Neuron (in vitro differentiated cells): Measurements from ENCODE around the gene RPS2.

Source experiments
- H2AFZ ChIP-seq: one replicate; pipeline ENCODE4 v1.6.1; 2013; ENCODE audit warnings: low read depth, mild to moderate bottlenecking, inconsistent platforms, low read length, moderate library complexity
- H3K27me3 ChIP-seq: one replicate; pipeline ENCODE4 v1.6.1; 2013; ENCODE audit warnings: low read length; ENCODE audit not compliant: insufficient read depth
- H3K36me3 ChIP-seq: one replicate; pipeline ENCODE4 v1.6.1; 2013; ENCODE audit warnings: low read length; ENCODE audit not compliant: insufficient read depth
- H3K4me1 ChIP-seq: one replicate; pipeline ENCODE4 v1.6.1; 2013; ENCODE audit warnings: low read length; ENCODE audit not compliant: insufficient read depth
- H3K4me3 ChIP-seq: 2 replicates; pipeline ENCODE4 v1.5.1; 2013; ENCODE audit warnings: mild to moderate bottlenecking, low read length, moderate library complexity
- H3K9me3 ChIP-seq: one replicate; pipeline ENCODE4 v1.6.1; 2013; ENCODE audit warnings: low read length

Gene RPS2

DNA sequence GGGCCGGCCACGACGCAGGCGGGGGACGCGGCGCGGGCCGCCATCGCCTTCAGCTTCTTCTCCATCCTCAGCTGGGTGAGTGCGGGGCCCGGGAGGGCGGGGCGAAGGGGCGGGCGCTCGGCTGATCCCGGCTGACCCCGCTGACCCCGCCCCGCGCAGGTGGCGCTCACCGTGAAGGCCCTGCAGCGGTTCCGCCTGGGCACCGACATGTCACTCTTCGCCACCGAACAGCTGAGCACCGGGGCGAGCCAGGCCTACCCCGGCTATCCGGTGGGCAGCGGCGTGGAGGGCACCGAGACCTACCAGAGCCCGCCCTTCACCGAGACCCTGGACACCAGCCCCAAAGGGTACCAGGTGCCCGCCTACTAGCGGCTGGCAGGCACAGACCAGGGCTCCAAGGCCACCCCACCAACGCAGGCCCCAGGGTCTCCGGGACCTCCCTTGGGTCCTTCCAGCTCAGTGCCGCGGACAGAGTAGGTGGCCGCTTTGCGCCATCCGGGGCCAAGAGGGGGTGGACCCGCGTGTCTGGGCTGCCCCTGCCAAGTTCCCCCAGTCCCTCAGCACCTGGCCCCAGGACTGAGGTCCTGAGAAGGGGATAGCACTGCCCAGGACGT is 28.2 kb upstream of the RPS2 start:
- no peak overlapping the region for H2AFZ ChIP-seq
- H3K27me3 ChIP-seq: peaks cover 30% of the 10 kb centered on the region
- H3K4me3 ChIP-seq: no peak overlapping the region
- H3K9me3 ChIP-seq: no peaks in the 10 kb centered on the region
- peaks cover 10% of the 10 kb centered on the region for H3K4me1 ChIP-seq
- H3K36me3 ChIP-seq: peaks cover 9% of the 10 kb centered on the region

DNA sequence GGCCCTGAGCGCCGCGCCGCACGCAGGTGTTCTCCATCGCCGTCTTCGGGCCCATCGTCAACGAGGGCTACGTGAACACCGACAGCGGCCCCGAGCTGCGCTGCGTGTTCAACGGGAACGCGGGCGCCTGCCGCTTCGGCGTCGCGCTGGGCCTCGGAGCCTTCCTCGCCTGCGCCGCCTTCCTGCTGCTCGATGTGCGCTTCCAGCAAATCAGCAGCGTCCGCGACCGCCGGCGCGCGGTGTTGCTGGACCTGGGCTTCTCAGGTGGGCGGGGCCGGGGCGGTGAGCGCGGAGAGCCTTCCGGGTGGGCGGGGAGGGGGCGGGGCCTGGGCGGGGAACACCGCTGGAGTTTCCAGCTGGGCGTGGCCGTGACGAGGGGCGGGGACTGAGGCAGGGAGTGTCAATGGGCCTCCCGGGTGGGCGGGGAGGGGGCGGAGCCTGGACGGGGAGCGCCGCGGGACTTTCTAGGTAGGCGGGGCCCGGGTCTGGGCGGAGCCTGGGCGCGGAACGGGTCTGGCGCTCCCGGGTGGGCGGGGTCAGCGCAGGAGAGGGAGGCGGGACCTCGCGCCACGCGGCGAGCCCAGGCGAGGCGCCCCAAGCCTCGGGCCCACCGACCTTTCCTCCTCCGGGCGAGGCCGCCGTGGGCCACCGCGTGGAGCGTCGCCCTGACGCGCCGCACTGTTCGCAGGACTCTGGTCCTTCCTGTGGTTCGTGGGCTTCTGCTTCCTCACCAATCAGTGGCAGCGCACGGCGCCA is 27.5 kb upstream of the RPS2 start:
- peak overlapping the region; percentile 31 for H3K4me3 ChIP-seq
- peaks cover 30% of the 10 kb centered on the region for H3K27me3 ChIP-seq
- peaks cover 5% of the 10 kb centered on the region for H3K36me3 ChIP-seq
- no peak overlapping the region for H2AFZ ChIP-seq
- peaks cover 10% of the 10 kb centered on the region for H3K4me1 ChIP-seq
- no peaks in the 10 kb centered on the region for H3K9me3 ChIP-seq

DNA sequence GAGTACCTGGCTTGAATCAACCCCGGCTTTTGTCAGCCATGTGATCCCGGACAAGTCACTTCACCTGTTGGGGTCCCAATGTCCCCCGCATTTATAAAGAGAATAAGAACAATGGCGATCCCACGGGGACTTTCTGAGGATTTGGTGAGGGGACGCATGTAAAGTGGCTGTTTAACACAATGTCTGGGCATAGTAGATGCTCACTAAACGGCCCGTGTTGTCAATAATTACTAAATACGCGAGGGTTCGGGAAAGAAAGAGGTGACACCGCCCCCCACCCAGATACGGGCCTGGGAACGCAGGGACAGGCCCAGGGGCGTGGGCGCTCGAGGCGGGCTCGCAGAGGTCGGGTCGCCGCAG is 26.9 kb upstream of the RPS2 start:
- no peak overlapping the region for H2AFZ ChIP-seq
- peaks cover 10% of the 10 kb centered on the region for H3K4me1 ChIP-seq
- peak overlapping the region; percentile 31 for H3K4me3 ChIP-seq
- H3K36me3 ChIP-seq: peaks cover 5% of the 10 kb centered on the region
- H3K27me3 ChIP-seq: peaks cover 30% of the 10 kb centered on the region
- H3K9me3 ChIP-seq: no peaks in the 10 kb centered on the region

DNA sequence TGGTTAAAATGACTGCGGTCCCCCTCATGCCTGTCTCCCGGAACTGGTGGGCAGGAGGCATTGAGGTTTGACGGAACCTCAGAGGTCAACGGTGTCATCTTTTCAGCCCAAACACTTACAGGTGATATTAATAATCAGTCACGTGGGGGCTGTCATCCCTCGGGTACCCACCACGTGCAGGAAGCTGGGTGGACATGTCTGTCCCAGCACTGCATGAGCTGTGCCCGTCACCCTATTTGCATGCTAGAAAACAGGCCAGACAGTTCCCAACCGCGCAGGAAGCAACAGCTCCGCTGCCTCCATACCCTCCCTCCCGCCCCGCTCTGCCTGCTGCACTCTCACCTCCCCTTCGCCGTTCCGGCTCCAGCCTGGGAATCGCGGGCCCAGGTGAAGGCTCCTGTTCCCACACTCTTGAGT is 26.5 kb upstream of the RPS2 start:
- Histone ChIP-seq H3K4me1 (peaks cover 10% of the 10 kb centered on the region), H3K4me3 (peak overlapping the region; percentile 35), H3K36me3 (peaks cover 9% of the 10 kb centered on the region), H3K9me3 (no peaks in the 10 kb centered on the region), H3K27me3 (peaks cover 30% of the 10 kb centered on the region), H2AFZ (no peak overlapping the region)

DNA sequence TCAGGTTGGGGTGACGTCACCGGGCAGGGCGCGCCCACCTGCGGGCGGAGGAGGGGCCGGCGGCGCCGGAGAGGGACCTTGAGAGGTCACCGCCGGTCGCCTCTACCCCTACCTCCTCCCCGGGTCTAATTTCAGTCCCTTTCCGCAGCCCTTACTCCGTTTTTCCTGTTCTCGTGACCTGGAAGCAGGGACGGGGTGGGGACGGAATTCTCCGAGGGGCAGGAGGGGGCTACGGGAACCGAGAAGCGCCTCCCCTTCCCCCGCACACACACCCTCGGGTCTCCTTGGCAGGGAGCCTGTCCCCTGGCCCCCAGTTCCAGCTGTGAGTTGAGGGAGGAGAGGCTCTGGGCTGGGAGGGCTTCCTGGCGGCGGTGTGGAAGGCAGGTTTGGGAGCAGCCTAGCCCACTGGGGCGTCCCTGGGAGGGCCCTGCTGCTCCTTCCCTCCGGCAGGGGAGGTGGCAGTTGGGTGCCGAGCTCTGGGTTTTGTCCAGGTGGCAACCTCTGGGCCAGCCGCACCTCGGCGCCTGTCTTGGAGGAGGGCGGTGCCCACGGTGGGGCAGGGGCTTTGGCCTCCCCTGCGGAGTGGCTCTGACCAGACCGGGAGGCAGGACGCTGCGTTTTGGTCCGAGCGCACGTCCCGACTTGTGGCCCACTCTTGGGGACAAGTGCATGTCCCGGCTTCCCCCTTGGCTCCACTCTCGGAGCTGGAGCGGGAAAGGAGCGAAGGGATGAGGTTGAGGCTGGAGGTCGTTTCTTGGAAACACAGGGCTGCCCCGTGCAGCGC is 25.9 kb upstream of the RPS2 start:
- H3K4me1 ChIP-seq: peaks cover 12% of the 10 kb centered on the region
- H3K27me3 ChIP-seq: peaks cover 30% of the 10 kb centered on the region
- H3K4me3 ChIP-seq: peak overlapping the region; percentile 35

DNA sequence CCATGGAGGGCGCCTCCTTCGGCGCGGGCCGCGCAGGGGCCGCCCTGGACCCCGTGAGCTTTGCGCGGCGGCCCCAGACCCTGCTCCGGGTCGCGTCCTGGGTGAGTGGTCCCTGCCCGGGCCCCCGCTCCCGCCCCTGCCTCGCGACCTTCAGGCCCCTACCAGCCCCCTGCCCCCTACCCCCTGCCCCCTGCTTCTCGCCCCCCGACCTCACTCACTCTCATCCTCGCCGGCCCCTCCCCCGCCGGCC is 25.4 kb upstream of the RPS2 start:
- H3K27me3 ChIP-seq: peaks cover 30% of the 10 kb centered on the region
- peaks cover 17% of the 10 kb centered on the region for H3K4me1 ChIP-seq
- H2AFZ ChIP-seq: no peak overlapping the region
- peaks cover 14% of the 10 kb centered on the region for H3K36me3 ChIP-seq
- peak overlapping the region; percentile 35 for H3K4me3 ChIP-seq
- no peaks in the 10 kb centered on the region for H3K9me3 ChIP-seq

More for the DNA sequence above, 25.9 kb upstream of the RPS2 start:
- H2AFZ ChIP-seq: no peak overlapping the region
- H3K9me3 ChIP-seq: no peaks in the 10 kb centered on the region
- peaks cover 14% of the 10 kb centered on the region for H3K36me3 ChIP-seq

DNA sequence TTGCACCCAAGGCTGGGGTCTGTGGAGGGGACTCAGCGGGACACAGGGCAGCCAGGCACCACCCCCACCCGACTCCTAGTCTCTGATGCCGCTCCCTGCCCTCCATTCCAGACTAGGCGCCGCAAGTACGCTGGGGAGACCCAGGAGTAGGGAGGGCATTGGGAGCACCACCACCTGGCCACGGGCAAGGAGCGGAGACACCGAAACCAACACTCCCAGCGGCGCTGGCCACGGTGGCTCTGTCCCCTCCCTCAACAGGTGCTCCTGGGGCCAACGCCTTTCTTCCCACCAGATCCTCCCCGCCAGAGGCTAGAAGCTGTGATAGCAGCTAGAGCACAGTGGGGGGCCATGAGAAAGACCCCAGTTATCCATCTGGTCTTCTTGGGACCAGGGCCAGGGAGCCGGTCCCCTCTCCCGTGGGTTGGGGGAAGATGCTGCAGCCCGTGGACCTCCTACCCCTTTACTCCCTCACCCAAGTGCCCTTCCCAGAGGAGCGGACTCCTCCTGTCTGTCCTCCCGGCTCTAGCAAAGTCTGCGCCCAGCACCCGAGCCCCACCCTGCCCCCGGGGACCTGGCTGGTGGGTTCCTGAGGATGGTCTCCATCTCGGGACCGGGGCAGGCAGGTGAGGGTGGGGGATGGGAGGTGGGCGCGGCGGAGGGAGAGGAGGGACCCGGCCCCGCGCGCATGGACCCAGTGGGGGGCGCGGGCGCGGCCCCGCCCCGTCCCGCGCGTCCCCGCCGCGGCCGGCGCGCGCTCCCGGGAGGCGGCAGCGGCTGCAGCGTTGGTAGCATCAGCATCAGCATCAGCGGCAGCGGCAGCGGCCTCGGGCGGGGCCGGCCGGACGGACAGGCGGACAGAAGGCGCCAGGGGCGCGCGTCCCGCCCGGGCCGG is 24.8 kb upstream of the RPS2 start, which contains the start of gene SYNGR3:
SYNGR3 (plus strand) TSS at position 762 of the 892 bp plus-strand sequence. CDS start 133 bp downstream, outside the sequence.
- no peak within 1 kb of the TSS for H2AFZ ChIP-seq
- H3K4me3 ChIP-seq: peak within 1 kb of the TSS; percentile 35
- peaks cover 14% of the 10 kb centered on the region for H3K36me3 ChIP-seq
- H3K27me3 ChIP-seq: peaks cover 30% of the 10 kb centered on the region
- H3K9me3 ChIP-seq: no peaks in the 10 kb centered on the region
- H3K4me1 ChIP-seq: peaks cover 22% of the 10 kb centered on the region

DNA sequence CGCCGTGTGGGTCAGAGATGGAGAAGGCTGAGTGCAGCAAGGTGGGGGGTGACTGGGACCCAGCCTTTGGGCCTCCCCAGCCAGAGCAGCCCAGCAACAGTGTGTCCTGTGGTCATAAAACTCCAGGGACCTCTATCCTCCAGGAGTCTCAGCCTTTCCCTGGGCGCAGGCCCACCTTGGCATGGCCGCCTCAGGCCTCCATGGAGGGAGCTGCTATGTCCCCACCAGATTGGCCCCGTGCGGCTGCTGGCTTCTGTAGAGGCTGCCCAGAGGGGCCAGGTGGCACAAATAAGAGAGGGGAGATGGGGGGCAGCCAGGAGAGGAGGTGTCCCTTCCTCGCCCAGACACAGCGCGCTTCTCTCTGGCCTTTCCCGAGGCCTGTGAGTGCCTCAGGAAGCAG is 22.6 kb upstream of the RPS2 start:
- H3K4me1 ChIP-seq: peaks cover 31% of the 10 kb centered on the region
- peaks cover 25% of the 10 kb centered on the region for H3K27me3 ChIP-seq
- no peak overlapping the region for H3K4me3 ChIP-seq
- H3K9me3 ChIP-seq: no peaks in the 10 kb centered on the region
- peaks cover 14% of the 10 kb centered on the region for H3K36me3 ChIP-seq
- no peak overlapping the region for H2AFZ ChIP-seq

DNA sequence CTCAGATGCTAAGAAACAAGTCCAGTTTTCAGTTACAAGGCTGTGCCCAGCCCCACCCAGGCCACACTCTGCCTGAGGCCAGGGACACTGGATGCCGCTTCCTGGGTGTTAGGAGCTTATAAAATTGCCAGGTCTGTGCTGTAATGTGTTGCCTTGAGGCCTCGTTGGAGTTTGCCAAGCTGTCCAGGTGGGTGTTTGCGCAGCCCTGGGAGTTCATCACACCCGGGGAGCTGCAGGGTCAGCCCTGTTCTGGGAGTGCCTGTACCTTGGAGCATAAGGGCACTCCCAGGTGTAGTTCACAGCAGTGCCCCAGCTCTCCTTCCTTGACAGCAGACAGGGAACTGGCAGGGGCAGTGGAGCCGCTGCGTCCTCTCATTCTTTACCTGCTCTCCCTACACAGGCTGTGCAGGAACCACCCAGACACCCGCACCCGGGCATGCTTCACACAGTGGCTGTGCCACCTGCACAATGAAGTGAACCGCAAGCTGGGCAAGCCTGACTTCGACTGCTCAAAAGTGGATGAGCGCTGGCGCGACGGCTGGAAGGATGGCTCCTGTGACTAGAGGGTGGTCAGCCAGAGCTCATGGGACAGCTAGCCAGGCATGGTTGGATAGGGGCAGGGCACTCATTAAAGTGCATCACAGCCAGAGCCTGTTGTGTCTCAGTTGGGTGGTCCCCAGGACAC is 21.0 kb upstream of the RPS2 start:
- Histone ChIP-seq H3K4me3 (peak overlapping the region; percentile 72), H3K4me1 (peaks cover 34% of the 10 kb centered on the region), H3K9me3 (no peaks in the 10 kb centered on the region), H3K36me3 (peaks cover 14% of the 10 kb centered on the region), H2AFZ (no peak overlapping the region), H3K27me3 (peaks cover 11% of the 10 kb centered on the region)

DNA sequence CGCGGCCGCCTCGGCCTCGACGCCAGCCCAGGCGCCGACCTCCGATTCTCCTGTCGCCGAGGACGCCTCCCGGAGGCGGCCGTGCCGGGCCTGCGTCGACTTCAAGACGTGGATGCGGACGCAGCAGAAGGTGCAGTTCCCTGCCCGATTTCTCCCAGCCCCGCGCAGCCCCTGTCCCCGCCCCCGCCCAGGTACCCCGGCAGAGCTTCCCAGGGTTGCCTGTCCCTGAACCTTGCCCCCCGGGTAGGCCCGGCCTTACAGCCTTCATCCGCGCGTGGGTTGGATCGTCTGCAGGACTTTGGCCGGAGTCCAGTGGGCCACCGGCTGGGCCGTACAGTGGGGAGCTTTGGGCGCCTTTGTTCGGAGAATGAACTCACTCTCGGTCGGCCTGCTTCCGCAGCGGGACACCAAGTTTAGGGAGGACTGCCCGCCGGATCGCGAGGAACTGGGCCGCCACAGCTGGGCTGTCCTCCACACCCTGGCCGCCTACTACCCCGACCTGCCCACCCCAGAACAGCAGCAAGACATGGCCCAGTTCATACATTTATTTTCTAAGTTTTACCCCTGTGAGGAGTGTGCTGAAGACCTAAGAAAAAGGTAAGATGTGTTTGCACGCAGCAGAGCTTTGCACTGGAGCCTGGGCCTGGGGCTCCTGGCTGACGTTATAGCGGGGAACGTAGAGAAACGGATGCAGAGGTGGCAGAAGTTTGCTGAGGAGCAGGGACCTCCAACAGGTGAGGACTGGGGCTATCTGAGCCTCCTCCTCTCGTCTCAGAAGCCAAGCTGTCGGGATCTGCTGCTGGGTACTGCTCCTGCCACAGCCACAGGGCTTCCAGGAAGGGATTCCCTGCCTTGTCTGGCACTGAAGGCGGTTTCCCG is 20.0 kb upstream of the RPS2 start:
- Histone ChIP-seq H3K4me3 (peak overlapping the region; percentile 72), H3K9me3 (no peaks in the 10 kb centered on the region), H2AFZ (peak overlapping the region; percentile 52), H3K36me3 (peaks cover 18% of the 10 kb centered on the region), H3K4me1 (peaks cover 32% of the 10 kb centered on the region), H3K27me3 (peaks cover 6% of the 10 kb centered on the region)

DNA sequence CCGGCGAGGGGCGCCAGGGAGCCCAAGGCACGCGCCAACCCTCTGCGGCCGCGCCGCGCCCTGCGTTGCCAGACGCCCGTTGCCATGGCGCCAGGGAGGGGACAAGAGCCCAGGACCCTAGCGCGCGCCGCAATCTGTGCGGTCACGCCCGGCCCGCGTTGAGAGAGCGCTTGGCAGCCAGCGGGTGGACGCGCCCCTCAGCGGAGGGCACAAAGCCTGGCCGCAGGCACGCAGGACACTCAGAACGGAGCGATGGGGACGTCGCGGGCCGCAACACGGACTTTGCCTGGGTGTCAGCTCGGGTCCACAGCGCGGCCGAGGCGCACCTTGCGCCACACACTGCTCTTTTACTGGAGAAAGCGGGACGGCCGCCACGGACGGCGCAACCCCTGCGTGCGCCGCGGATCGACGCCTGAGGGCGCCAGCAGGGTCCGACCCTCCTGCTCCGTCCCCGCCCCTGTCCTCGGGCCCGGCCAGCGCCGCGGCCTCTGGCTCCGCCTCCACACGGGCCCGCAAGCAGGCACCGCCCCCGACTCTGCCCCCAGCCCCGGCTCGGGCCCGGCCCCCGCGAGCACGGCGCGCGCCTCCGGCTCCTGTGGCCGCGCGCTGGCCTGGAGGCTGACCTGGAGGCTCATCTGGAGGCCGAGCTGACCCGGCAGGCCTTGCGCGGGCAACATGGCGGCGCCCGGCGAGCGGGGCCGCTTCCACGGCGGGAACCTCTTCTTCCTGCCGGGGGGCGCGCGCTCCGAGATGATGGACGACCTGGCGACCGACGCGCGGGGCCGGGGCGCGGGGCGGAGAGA is 19.1 kb upstream of the RPS2 start, which contains the start of gene GFER:
GFER (plus strand) TSS at position 650 of the 803 bp plus-strand sequence; CDS start at position 676, 26 bp downstream.
- H3K27me3 ChIP-seq: no peaks in the 10 kb centered on the region

More for the DNA sequence above, 19.1 kb upstream of the RPS2 start, which contains the start of gene GFER:
- Histone ChIP-seq H3K4me3 (peak within 1 kb of the TSS; percentile 72), H3K36me3 (peaks cover 22% of the 10 kb centered on the region), H3K4me1 (peaks cover 32% of the 10 kb centered on the region), H2AFZ (peak within 1 kb of the TSS; percentile 54), H3K9me3 (no peaks in the 10 kb centered on the region)
